Islet of Langerhans (tissue), 1 donor: ENCODE data around the gene SYT1.

ENCODE experiments used
- FAIRE-seq: peaks from one replicate; lab custom pipeline; 2011; peaks lifted over from hg19 to GRCh38; lab: Jason Lieb, UNC

Gene SYT1

DNA sequence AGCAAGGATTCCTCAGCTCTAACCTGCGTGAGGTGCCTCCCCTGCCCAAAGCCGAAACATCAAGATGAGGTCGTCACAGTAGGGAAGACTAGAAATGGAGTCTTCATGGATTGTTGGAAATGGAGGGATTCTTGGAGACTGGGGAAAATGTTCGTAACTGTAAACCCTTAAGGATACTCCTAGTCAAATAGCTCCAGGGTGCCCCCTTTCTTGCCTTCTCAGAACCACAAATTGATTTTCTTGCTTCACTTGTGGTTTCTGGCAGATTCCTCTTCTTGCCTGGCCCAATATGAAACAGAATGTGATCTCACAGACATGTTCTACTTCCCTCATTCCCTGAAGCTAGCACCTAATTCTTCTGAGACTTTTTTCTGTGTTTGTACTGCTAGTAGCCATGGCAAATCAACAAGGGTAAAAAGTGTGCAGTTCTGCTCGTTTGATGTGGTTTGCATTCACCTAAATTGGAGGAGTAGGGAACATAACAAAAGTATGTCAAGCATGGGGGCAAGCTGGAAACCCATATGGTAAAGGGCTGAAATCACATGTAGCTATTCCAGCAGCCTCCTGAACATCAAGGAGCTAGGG is 494.2 kb downstream of the SYT1 start:
- FAIRE-seq, result no peak

DNA sequence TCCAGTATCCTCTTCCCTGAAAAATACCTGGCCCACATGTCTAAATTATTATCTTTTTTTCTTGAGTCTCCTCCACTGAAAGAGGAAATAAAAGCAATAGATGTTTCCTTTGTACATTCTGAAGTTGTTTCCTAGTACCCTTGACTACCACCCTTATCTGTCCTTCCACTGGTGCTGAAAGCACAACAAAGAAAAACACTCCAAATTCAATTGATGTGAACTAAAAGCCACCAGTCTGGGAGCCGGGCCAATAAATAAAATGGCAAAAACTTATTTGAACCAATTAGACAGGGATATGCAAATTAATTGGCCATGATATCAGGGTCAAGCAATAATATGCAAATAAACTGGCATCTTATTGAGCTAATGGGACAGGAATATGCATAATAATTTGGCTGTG is 495.7 kb downstream of the SYT1 start:
- no peak for FAIRE-seq

DNA sequence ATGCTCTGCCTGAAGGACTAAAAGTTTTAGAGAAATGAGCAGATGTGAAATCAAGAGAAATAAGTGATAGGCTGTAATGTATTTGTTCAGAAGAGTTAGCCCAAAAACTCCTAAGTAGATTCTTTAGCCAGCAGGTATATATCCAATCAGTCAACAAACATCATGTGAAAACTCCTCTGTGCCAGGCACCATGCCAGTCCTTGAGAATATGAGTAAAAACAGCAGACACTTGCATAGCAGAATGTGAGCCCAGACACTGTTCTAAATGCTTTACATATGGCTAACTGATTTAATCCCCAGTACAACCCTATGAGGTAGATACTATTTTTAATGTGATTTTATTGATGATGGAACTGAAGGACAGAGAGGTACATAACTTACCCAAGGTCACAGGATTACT is 496.4 kb downstream of the SYT1 start:
- FAIRE-seq, result no peak

DNA sequence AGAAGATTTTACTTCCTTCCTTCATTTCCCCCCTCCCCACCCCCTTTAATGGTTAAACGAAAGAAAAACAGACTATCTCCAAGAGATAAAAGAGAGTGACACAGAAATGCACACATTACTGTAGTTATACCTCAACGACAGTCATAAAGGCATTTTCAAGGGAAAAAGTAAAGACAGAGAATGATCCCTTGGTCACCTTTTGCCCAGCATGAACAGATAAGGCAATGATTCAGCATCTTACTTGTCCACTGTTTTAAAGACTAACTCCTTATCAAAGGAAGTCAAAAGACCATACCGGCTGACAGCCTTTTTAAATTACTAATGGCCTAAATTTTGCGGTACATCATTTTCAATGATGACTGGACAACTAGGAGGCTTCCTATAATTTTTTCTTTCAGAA is 499.6 kb downstream of the SYT1 start:
- FAIRE-seq, result no peak

DNA sequence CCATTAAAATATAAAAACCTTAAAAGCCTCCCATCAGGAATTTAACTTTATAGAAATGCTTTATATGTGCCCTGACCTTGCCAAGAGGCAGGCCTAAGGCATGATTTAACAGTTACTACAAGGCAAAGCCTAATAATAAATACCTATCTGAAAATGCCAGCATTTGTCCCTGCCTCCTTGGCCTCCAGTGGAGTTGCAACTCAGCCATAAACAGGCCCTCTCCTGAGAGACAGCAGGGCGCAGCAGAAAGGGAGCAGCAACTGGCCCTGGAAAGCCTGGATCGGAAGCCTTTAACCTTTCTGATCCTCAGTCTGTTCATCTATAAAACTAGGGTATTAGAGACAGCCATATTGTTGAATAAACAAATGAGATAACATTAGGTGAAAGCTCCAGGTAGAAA is 501.8 kb downstream of the SYT1 start:
- FAIRE-seq, result no peak

DNA sequence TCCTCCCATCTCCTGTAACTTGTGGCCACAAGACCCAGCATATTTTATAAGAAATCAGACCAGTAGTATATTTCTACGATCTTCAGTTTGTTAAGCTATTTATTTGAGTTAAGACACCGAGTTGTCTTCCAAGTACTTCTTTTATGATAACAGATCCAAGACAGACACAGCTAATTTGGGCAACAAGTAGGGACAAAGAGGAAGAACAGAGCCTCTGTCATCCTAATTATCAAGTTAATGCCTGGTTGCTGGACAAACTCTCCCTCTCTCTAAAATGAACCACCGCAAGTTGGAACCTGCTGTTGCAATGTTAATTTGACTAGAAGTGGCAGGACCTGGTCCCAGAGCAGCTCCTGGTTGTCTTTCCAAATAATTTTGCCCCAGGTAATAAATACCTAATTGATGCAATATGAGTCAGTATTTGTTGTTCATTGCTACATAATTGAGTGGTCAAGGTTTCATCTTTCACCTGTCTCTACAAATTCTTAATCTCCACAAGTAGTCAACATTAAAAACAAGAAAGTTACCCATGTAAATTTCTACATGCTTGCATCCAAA is 502.5 kb downstream of the SYT1 start:
- FAIRE-seq, result no peak

DNA sequence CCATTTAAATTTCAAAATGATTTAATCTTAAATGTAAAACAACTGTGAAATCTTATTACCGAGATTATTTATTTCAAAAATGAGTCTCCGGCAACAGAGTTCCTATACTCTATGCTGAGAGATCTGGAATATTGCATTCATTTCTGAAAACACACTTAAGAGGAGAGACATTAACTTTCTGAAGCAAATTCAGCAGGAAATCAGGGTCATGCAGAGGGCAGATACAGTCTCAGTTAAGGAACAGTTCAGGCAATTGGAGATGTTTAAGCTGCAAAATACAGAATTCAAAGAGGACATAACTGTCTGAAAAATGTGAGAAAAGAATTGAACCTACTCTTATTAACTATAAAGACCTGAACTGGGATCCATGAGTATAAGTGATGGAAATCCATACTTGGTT is 505.4 kb downstream of the SYT1 start:
- no peak for FAIRE-seq

DNA sequence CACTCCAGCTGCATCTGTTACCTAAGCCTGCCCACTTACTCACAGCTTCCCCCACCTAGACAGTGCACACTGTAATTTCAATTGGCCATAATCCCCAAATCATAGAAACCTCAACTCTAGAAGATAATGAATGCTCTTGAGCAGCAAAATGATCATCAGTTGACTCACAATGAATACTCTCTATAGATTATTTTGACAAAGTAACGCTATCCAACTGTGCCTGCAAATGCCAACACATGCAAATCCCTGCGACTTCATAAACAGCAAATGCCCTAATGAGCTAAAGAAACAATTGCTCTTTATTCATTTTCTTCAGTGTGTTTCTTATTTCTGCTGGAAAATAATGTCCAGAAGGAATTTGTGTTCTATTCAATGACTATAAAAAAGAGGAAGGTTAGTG is 506.7 kb downstream of the SYT1 start:
- FAIRE-seq, result no peak

DNA sequence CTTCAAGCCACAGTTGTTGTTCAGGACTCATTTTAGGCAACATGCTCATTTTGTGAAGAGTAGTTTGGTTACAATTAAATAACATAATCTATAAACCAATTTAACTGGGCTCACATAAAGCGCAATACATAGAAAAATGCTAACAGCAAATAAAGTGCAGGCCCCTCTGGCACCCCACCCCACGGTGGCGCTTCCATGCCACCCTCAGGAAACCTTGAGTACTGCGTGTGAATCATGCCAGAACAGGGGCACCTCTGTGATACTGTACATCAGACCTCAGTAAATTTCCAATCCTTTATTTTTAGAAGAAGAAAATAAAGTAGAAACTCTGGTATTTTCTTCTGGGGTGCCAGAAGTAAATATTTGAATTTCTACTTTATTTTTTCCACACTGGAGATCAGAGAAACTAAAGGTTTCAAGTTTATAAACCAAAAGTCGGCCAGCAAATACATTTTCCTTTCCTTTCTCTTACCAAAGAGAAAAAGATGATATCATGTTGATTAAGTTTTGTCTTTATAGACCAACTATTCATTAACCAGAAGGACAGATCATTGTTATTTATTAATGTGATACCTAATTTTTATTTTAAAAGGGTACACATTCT is 509.4 kb downstream of the SYT1 start:
- no peak for FAIRE-seq

DNA sequence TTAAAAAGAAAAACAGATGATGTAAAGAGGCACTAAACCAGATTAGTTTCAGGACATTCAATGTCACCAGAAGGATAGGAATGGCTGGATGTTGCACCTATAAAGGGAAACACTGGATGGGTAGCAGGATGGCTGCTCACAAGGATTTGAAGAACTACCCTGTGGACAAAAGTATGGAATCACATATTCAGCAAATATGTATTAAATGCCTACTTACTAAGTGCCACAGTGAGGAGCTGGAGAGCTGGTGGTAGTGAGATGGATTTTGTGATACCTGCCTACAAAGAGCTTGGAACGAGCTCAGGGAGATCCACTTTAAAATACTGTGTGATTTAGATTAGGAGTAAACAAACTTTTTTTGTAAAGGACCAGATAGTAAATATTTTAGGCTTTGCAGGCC is 510.0 kb downstream of the SYT1 start:
- no peak for FAIRE-seq

DNA sequence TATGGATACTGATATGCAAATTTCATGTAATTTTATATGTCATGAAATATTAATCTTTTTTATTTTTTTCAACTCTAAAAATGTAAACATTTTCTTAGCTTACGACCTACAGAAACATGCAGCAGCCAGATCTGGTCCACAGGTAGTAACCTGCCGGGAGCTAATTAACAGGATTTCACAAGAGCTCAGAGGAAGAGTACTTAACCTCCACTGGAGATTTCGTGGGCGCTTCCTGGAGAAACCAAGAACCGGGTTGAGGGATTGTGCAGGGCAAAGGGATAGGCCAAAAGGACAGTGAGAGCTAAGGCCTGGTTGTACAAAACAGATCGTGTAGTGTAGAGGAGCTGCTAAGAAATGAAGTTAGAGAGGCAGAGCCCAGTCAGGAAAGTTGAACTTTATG is 510.5 kb downstream of the SYT1 start:
- FAIRE-seq, result no peak

DNA sequence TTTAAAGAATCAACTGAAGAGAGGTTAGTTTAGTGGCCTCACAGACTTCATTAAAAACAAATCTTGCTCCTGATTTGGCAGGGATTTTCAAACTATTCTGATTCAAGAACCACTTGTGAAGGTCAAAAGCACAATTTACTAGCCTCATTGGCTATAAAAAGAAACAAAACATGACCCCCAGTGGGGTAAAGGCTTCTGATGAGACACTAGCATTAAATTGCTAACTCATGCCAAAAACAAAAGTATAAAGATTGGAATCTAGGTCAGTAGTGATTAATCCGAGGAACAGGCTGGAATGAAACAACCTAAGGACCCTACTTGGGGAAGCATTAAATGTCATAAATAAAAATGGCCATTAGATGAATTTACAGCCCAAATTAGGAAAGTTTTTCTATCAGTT is 513.9 kb downstream of the SYT1 start:
- FAIRE-seq, result no peak

DNA sequence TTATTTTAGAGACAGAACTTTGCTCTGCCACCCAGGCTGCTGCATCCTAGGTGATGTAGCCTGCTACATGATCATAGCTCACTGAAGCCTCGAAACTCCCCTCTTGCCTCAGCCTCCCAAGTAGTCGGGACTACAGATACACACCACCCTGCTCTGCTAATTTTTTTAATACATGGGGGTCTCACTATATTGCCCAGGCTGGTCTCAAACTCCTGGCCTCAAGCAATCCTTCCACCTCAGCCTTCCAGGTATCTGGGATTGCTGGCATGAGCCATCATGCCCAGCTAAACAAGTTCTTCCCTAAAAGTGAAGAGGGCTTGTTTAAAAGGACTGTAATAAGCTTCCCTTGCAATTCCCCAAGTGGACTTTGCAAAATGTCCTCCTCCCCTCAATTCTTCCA is 515.8 kb downstream of the SYT1 start:
- FAIRE-seq, result no peak

DNA sequence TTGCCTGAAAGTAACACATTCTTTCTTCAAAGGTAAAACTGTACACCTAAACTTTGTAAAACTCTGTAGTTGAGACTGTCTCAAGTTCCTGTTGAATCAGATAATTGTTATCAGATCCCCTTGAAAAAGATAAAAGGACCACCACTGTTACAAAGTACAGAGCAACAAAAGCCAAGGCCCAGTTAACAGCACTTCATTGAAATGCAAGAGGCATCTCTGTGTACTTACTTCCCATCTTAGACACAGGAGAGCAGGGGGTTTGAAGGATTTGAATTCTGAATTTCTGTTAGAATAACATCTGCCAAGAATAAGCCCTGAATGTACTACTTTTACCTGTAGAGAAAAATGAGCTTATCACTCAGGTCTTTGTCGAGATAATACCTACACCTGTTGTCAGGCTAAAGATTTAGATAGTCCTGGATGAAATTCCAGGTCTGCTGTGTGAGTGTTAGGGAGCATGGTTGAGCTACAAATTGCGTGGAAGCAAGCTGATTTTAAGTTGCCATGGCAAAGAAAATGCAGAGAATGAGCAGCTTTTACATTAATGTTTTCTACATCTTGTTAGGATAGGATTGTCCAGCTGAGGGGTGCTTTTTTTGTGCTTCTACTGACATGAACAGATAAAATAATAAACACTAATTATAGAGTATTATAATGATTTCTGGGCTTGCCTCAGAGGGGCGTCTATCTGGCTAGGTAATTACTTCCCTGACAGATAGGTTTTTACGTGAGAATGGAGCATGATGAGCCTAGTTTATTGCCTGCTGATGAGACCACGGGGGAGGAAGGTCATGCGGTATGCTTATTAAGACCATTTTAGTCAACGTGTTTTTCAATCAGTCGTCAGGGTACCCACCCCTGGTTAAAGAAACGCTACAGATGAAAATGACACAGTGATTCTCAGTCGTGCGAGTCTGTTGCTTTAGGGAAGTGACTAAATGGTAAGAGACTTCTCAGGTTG is 517.0 kb downstream of the SYT1 start:
- no peak for FAIRE-seq

DNA sequence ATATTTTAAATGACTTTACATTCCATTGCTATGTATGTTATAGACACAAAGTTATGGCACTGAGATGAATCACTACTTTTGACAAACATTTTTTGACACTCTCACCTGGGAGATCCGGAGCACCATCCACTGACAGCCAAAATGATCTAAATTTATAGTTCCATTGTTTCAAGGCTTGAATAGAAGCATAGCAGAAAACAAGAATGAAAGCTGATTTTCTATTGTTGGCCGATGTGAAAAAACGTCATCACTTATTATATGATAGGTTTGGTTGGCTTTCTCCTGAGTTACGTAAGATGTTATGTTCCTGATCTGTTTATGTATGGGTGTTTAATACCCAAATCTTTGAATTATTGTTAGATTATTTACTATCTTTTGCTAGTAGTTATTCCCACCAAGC is 520.0 kb downstream of the SYT1 start:
- FAIRE-seq, result no peak

DNA sequence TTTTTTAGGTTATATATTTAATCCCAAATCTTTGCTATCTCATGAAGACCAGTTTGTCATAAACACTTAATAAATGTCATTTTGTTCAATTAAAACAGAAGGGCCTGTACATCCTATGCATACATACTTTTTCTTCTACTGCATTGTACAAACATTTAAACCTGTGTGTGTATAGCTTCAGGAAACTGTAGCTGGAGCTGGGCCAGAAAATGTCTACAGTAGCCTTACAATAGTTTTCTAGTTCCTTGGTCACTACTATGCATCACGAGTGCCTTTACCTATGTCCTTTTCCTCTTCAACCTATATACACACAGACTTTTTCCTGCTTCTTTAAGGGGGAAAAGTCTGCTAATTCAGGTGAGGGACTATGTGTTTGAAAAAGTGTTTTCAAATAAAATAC is 523.4 kb downstream of the SYT1 start:
- no peak for FAIRE-seq

DNA sequence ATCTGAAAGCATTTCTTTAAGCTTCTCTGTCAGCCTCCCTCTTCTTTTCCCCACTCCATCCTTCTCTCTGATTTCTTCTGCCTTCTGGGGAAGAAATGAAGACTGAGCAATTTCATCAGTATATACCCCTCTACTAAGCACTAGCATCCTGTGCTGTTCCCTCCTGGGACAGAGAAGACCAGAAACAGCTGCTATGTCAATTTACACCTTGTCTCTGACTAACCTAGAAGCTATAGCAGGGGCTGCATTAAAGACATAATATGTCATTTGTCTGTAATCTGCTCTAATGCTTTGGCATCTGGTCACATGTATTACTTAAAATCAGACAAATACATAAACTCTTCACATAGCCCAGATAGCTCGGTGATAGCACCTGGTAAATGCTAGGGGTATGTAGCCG is 529.3 kb downstream of the SYT1 start:
- no peak for FAIRE-seq

DNA sequence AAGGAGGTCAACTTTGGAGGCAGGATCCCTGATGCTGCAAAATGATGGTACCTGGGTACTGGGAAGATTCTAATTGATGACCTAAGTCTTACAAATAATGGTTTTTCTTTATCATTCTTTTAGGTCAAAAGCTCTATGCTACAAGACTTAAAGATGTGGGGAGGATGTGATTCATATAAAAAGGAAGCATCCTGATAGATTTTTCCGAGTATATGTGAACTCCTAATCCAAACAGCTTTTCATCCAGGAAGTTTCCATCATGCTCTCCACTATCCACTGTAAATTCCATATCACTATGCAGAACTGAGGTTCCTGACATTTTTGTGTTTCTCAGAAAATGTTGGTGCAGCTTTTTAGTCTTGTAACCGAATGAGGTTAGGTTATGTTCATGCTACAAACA is 533.0 kb downstream of the SYT1 start:
- FAIRE-seq, result no peak

DNA sequence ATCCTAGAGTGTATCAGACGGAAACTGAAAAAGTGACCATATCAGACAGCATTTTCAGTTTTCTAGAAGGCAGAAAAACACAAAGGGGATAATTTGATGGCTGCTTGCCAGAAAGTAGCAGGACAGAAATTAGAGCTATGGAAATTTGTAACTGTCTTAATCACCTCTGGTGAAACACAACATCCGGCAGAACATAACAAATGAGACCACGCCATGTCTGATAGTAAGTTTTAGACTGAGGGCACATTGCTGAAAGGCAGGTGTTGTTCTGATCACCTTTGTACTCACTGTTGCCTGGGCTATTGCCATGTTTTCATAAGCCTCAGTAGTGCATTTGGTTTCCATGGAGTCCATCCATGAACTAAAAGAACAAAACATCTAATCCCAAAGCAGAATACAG is 535.9 kb downstream of the SYT1 start:
- FAIRE-seq, result no peak

DNA sequence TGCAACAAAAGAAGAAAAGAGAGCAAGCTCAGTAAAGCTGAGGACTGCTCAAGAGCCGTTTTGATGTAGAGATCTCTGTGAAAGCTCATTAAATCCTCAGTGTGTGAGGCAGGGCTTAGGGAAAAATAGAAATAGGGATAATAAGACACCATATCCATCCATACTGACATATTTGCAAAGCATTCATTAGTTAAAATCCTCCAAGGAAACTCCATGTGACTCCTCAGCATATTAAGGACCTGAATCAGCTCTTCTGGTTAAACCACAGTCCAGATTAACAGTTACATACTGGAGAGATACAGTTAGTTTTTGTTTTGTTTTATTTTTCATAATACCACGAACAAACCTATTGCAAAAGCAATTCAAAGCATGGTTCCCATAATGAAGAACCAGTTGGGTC is 538.0 kb downstream of the SYT1 start:
- no peak for FAIRE-seq

DNA sequence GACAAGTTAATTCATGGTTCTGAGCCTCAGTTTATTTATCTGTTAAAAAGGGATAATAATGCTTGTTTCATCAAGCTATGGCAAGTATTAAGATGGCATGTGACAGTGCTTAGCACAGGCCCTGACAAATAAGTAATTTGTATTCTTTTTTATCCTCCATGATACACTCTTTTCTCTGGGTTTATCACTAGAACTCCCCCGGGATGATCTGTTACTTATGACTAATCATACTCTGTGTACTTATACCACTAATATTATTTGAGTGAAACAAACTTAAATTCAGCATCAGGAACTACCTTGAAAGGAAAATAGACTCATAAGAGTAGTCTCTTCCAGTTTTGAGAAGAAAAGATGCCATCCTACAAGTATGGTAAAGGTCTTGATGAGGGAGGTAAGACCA is 542.4 kb downstream of the SYT1 start:
- FAIRE-seq, result no peak

DNA sequence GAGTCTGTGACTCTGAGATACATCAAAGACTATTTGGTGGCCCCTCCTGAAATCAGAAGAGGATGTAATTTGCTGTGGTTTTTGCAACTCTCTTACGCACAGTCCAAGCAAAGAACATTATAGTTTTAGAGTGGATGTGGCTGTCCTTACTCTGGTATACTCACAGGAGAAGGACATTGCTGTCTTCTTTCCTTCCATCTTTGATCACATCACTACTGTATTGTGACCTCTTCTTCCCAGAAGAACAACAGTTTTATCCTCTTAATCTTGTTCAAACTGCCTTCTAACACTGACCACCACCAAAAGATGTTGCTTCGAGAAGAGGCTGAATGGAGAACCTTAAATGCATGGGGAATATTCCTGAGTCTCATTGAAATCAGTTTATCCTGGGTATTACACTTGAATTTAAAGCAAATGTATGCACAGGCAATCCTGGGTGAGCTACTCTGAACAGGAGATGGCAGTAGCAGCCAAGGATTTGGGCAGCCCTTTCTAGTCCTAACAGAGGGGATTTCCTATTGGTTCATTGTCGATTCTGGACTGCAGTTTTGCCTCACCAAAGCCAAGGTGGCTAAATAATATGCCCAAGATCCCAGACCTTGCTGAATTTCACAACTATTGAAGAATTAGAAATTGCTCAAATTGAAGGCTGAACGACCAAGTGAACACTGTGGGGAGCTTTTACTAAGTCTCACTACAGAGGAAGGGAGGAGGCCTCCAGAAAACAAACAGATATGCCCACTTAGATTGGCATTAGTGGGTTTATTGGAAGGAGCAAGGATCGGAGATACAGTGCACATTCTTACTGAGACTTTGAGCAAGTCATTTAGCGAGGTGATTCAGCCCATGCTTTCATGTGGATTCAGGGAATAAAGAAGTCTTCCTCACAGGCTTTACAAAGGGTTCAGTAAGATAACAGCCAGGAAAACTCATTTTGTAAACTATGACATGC is 543.4 kb downstream of the SYT1 start:
- FAIRE-seq, result no peak
